ENCODE data around the gene NCAM2. TPM values are rescaled to one million over a fixed set of nuclear protein-coding genes. Genes with fewer than 3 reads are reported as not detected.
"Not testable (repeated sequence)": the region's sequence is repeated elsewhere in the genome, so short reads cannot be mapped to it uniquely, and the experiment has no call there.

Gene NCAM2
- total and polyA plus RNA-seq, 2 donors (not counting 1 experiment from before 2014, with no cell fraction given), result 0.13 TPM; not detected in 1

- Mint-ChIP-seq H3K4me3 (no peak overlapping the region), H3K27me3 (no peaks in the 10 kb centered on the region), H3K9me3 (ENCODE audit: insufficient read depth) (no peaks in the 10 kb centered on the region), H3K4me1 (no peaks in the 10 kb centered on the region), H3K27ac (no peak overlapping the region)
- DNase-seq (no peak), ATAC-seq (ENCODE audit: low read depth) (no peak)
- no peak overlapping the region for H3K9ac ChIP-seq (ENCODE audit: low read length)
- H3K79me2 ChIP-seq (ENCODE audit: control insufficient read depth, insufficient read depth, low read length), result no peaks in the 10 kb centered on the region
- H3K4me3 ChIP-seq (ENCODE audit: control extremely low read depth in 1 of 5, extremely low read depth in 1 of 5, insufficient read depth in 1 of 5, low read depth in 2 of 5, low read length in 4 of 5), result no peak overlapping the region
- H3K4me1 ChIP-seq (ENCODE audit: control insufficient read depth in 2 of 2, insufficient read depth in 2 of 2, low read length in 2 of 2), result no peaks in the 10 kb centered on the region
- H3K4me2 ChIP-seq (replicated peaks; ENCODE audit: low read depth, low read length, poor library complexity, severe bottlenecking), result no peak overlapping the region
- no peak overlapping the region for H3K27ac ChIP-seq (ENCODE audit: low read length in 2 of 2)
- no peak for TF ChIP-seq EZH2 (IDR thresholded peaks at IDR 0.05; ENCODE audit: borderline replicate concordance, insufficient read depth, low read depth, low read length, poor library complexity, severe bottlenecking)
- TF ChIP-seq CTCF (IDR thresholded peaks at IDR 0.05), result no peak
- H4K20me1 ChIP-seq (ENCODE audit: control insufficient read depth, insufficient read depth, low read length, poor library complexity, severe bottlenecking), result no peaks in the 10 kb centered on the region
- CTCF ChIA-PET, result no interaction called here
- H3K36me3 ChIP-seq (replicated peaks in 1 of 2; ENCODE audit: control extremely low read depth in 1 of 2, control insufficient read depth in 1 of 2, extremely low read depth in 1 of 2, insufficient read depth in 2 of 2, low read length in 1 of 2), result no peaks in the 10 kb centered on the region
- no CpG with 5 or more reads among the region's 1 CpG for WGBS (ENCODE audit: insufficient coverage)
- no peaks in the 10 kb centered on the region for H3K9me3 ChIP-seq (ENCODE audit: control extremely low read depth in 1 of 3, control insufficient read depth in 2 of 3, insufficient read depth in 1 of 3, low read length in 2 of 3)
- H3K27me3 ChIP-seq (replicated peaks in 1 of 4; ENCODE audit: control extremely low read depth in 1 of 4, control insufficient read depth in 3 of 4, insufficient read depth in 4 of 4, low read length in 3 of 4), result no peaks in the 10 kb centered on the region
- intact Hi-C loops (cut with micrococcal nuclease), result no loop called here
- POLR2A ChIA-PET, result no interaction called here
- H2AFZ ChIP-seq (ENCODE audit: insufficient read depth, low read depth, low read length, poor library complexity, severe bottlenecking), result no peak overlapping the region
Measured at GRCh38 chr21:21148514-21148913, 150.3 kb downstream of the NCAM2 start.

DNA sequence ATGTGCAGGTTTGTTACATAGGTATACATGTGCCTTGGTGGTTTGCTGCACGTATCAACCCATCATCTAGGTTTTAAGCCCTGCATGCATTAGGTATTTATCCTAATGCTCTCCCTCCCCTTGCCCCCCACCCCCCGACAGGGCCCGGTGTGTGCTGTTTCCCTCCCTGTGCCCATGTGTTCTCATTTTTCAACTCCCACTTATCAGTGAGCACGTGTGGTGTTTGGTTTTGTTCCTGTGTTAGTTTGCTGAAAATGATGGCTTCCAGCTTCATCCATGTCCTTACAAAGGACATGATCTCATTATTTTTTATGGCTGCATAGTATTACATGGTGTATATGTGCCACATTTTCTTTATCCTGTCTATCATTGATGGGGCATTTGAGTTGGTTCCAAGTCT, 151.2 kb downstream of the NCAM2 start:
- H4K20me1 ChIP-seq (ENCODE audit: control insufficient read depth, insufficient read depth, low read length, poor library complexity, severe bottlenecking); CTCF ChIA-PET; H3K4me1 ChIP-seq (ENCODE audit: control insufficient read depth in 2 of 2, insufficient read depth in 2 of 2, low read length in 2 of 2); H3K4me1 Mint-ChIP-seq; H3K27me3 ChIP-seq (replicated peaks in 1 of 4; ENCODE audit: control extremely low read depth in 1 of 4, control insufficient read depth in 3 of 4, insufficient read depth in 4 of 4, low read length in 3 of 4); H3K27me3 Mint-ChIP-seq; H2AFZ ChIP-seq (ENCODE audit: insufficient read depth, low read depth, low read length, poor library complexity, severe bottlenecking); ATAC-seq (ENCODE audit: low read depth); H3K9me3 ChIP-seq (ENCODE audit: control extremely low read depth in 1 of 3, control insufficient read depth in 2 of 3, insufficient read depth in 1 of 3, low read length in 2 of 3); H3K4me3 ChIP-seq (ENCODE audit: control extremely low read depth in 1 of 5, extremely low read depth in 1 of 5, insufficient read depth in 1 of 5, low read depth in 2 of 5, low read length in 4 of 5); H3K9ac ChIP-seq (ENCODE audit: low read length); H3K27ac Mint-ChIP-seq; H3K4me3 Mint-ChIP-seq; DNase-seq; H3K79me2 ChIP-seq (ENCODE audit: control insufficient read depth, insufficient read depth, low read length); intact Hi-C loops (cut with micrococcal nuclease); H3K36me3 ChIP-seq (replicated peaks in 1 of 2; ENCODE audit: control extremely low read depth in 1 of 2, control insufficient read depth in 1 of 2, extremely low read depth in 1 of 2, insufficient read depth in 2 of 2, low read length in 1 of 2); H3K27ac ChIP-seq (ENCODE audit: low read length in 2 of 2); POLR2A ChIA-PET; H3K4me2 ChIP-seq (replicated peaks; ENCODE audit: low read depth, low read length, poor library complexity, severe bottlenecking); H3K9me3 Mint-ChIP-seq (ENCODE audit: insufficient read depth): not testable (repeated sequence)
- 75% methylated on average over 1 of the region's 4 CpGs for WGBS (ENCODE audit: insufficient coverage)
